Measurements from ENCODE around the gene PHTF2. TPM values are rescaled to one million over a fixed set of nuclear protein-coding genes. Genes with fewer than 3 reads are reported as not detected.

PHTF2 gene
- total RNA-seq, 1 experiment from 2014 or later = 52.0 TPM

DNA sequence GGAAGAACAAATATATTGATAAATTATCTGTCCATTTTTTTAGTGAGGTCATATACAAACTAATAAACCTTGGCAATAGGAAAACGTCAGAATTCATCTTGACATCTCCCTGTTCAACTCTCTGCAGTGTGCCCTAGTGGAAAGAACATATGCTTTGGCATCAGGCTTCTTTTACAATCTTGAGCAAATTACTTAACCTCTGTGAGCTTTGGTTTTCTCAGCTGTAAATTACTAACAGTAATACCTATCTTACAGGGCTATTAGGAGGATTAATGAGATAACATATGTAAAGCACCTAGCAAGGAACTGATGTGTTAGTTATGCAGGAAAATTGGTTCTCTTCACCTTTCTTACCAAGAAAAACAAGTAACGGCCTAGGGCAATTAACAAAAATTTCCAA is 161.8 kb downstream of the PHTF2 start:
- DNase-seq = no peak
- ChIA-PET CTCF (no interaction called here), POLR2A (ENCODE audit: unreplicated experiment) (no interaction called here)
- no peaks in the 10 kb centered on the region for H3F3A ChIP-seq (ENCODE audit: insufficient read depth, low read depth)
- no peaks in the 10 kb centered on the region for H3K9me2 ChIP-seq (ENCODE audit: insufficient read depth)
- TF ChIP-seq, protein P1, sequence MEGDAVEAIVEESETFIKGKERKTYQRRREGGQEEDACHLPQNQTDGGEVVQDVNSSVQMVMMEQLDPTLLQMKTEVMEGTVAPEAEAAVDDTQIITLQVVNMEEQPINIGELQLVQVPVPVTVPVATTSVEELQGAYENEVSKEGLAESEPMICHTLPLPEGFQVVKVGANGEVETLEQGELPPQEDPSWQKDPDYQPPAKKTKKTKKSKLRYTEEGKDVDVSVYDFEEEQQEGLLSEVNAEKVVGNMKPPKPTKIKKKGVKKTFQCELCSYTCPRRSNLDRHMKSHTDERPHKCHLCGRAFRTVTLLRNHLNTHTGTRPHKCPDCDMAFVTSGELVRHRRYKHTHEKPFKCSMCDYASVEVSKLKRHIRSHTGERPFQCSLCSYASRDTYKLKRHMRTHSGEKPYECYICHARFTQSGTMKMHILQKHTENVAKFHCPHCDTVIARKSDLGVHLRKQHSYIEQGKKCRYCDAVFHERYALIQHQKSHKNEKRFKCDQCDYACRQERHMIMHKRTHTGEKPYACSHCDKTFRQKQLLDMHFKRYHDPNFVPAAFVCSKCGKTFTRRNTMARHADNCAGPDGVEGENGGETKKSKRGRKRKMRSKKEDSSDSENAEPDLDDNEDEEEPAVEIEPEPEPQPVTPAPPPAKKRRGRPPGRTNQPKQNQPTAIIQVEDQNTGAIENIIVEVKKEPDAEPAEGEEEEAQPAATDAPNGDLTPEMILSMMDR (conservative IDR thresholded peaks at IDR 0.05) = no peak
- TF ChIP-seq EZH2 (IDR thresholded peaks at IDR 0.05; ENCODE audit: low read depth) = no peak
- H3K79me2 ChIP-seq (ENCODE audit: low read depth) = no peaks in the 10 kb centered on the region
- H3K27me3 ChIP-seq (ENCODE audit: insufficient read depth, low read depth) = no peaks in the 10 kb centered on the region
- no peak overlapping the region for H2AFZ ChIP-seq
- no peaks in the 10 kb centered on the region for H3K36me3 ChIP-seq (ENCODE audit: low read depth)
- no peak overlapping the region for H3K27ac ChIP-seq
- no peaks in the 10 kb centered on the region for H3K9me3 ChIP-seq (ENCODE audit: insufficient read depth, low read depth)
- intact Hi-C loops (cut with micrococcal nuclease; ENCODE audit: unreplicated experiment) = no loop called here
- H3K4me3 ChIP-seq = no peak overlapping the region
- H3K4me2 ChIP-seq = no peak overlapping the region
- no peaks in the 10 kb centered on the region for H3K4me1 ChIP-seq (replicated peaks; ENCODE audit: insufficient read depth)
- BruUV-seq (replicated peaks) = no TSS peak
- H4K20me1 ChIP-seq (ENCODE audit: insufficient read depth) = no peaks in the 10 kb centered on the region

- Histone ChIP-seq H2AFZ (no peak overlapping the region), H3K79me2 (ENCODE audit: low read depth) (no peaks in the 10 kb centered on the region), H3K9me3 (ENCODE audit: insufficient read depth, low read depth) (no peaks in the 10 kb centered on the region), H3F3A (ENCODE audit: insufficient read depth, low read depth) (no peaks in the 10 kb centered on the region), H3K27me3 (ENCODE audit: insufficient read depth, low read depth) (no peaks in the 10 kb centered on the region), H3K27ac (no peak overlapping the region), H3K36me3 (ENCODE audit: low read depth) (no peaks in the 10 kb centered on the region), H3K4me1 (replicated peaks; ENCODE audit: insufficient read depth) (no peaks in the 10 kb centered on the region), H3K4me2 (no peak overlapping the region), H3K4me3 (no peak overlapping the region), H3K9me2 (ENCODE audit: insufficient read depth) (no peaks in the 10 kb centered on the region), H4K20me1 (ENCODE audit: insufficient read depth) (no peaks in the 10 kb centered on the region)
- CTCF ChIA-PET = no interaction called here
- intact Hi-C loops (cut with micrococcal nuclease; ENCODE audit: unreplicated experiment) = no loop called here
- TF ChIP-seq, protein P1 (conservative IDR thresholded peaks at IDR 0.05) = no peak
- no peak for TF ChIP-seq EZH2 (IDR thresholded peaks at IDR 0.05; ENCODE audit: low read depth)
- POLR2A ChIA-PET (ENCODE audit: unreplicated experiment) = no interaction called here
- no peak for DNase-seq
- BruUV-seq (replicated peaks) = no TSS peak
Observed at GRCh38 chr7:77967429-77967828, 168.9 kb downstream of the PHTF2 start.

DNA sequence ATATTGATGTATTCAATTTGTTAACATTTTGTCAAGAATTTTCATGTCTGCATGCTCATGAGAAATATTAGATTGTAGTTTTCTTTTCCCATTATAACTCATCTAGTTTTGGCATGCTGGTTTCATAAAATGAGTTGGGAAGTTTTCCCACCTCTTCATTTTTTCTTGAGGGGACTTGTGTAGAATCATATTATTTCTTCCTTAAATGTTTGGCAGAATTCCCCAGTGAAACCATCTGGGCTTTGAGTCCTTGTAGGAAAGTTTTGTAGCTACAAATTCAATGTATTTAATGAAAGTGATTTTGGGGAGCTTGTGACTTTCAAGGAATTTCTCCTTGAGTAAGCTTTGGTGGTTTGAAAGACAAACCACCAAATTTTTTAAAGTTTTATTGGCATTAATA is 173.2 kb downstream of the PHTF2 start:
- ChIA-PET CTCF (no interaction called here), POLR2A (ENCODE audit: unreplicated experiment) (no interaction called here)
- no peak for DNase-seq
- no TSS peak for BruUV-seq (replicated peaks)
- H3K9me2 ChIP-seq (ENCODE audit: insufficient read depth) = no peaks in the 10 kb centered on the region
- H3K4me1 ChIP-seq (replicated peaks; ENCODE audit: insufficient read depth) = no peaks in the 10 kb centered on the region
- no peak overlapping the region for H2AFZ ChIP-seq
- no peak overlapping the region for H3K27ac ChIP-seq
- H3K79me2 ChIP-seq (ENCODE audit: low read depth) = no peaks in the 10 kb centered on the region
- no peaks in the 10 kb centered on the region for H3K9me3 ChIP-seq (ENCODE audit: insufficient read depth, low read depth)
- intact Hi-C loops (cut with micrococcal nuclease; ENCODE audit: unreplicated experiment) = no loop called here
- no peak overlapping the region for H3K4me2 ChIP-seq
- H3F3A ChIP-seq (ENCODE audit: insufficient read depth, low read depth) = no peaks in the 10 kb centered on the region
- TF ChIP-seq, protein P1 (conservative IDR thresholded peaks at IDR 0.05) = no peak
- no peak for TF ChIP-seq EZH2 (IDR thresholded peaks at IDR 0.05; ENCODE audit: low read depth)
- H3K27me3 ChIP-seq (ENCODE audit: insufficient read depth, low read depth) = no peaks in the 10 kb centered on the region
- no peaks in the 10 kb centered on the region for H3K36me3 ChIP-seq (ENCODE audit: low read depth)
- H4K20me1 ChIP-seq (ENCODE audit: insufficient read depth) = no peaks in the 10 kb centered on the region
- H3K4me3 ChIP-seq = no peak overlapping the region

Data from PC-9 (cell line).